Activated T-helper 9 cell treated with anti-CD3 and anti-CD28 coated beads, Interleukin-2, amount 50 U/mL, for 16 hours (primary cell): ENCODE data around the gene ATXN1.
"Not testable (repeated sequence)": the region's sequence is repeated elsewhere in the genome, so short reads cannot be mapped to it uniquely, and the experiment has no call there.

Source experiments
- DNase-seq: peaks from one replicate; pipeline ENCODE4 v3.0.0-alpha.2; 2020; ENCODE audit warnings: low read depth

ATXN1 gene

GRCh38 chr6:16615215-16615614 lies 146.0 kb downstream of the ATXN1 start:
- DNase-seq, result not testable (repeated sequence)

GRCh38 chr6:16614143-16614542 lies 147.1 kb downstream of the ATXN1 start:
- not testable (repeated sequence) for DNase-seq

- not testable (repeated sequence) for DNase-seq
Observed at GRCh38 chr6:16613504-16613903, 147.8 kb downstream of the ATXN1 start.

- no peak for DNase-seq
Observed at GRCh38 chr6:16608444-16608843, 152.8 kb downstream of the ATXN1 start.

- DNase-seq, result peak; percentile 8
Observed at GRCh38 chr6:16602035-16602434, 159.2 kb downstream of the ATXN1 start.

- no peak for DNase-seq
Observed at GRCh38 chr6:16600701-16601100, 160.6 kb downstream of the ATXN1 start.

- no peak for DNase-seq
Observed at GRCh38 chr6:16600026-16600425, 161.2 kb downstream of the ATXN1 start.

- DNase-seq, result no peak
Observed at GRCh38 chr6:16596616-16597331, 164.5 kb downstream of the ATXN1 start.

- DNase-seq, result no peak
Observed at GRCh38 chr6:16595514-16596120, 165.6 kb downstream of the ATXN1 start.

GRCh38 chr6:16594849-16595248 lies 166.4 kb downstream of the ATXN1 start:
- DNase-seq, result no peak

- DNase-seq, result no peak
Observed at GRCh38 chr6:16592223-16592911, 168.9 kb downstream of the ATXN1 start.

GRCh38 chr6:16591396-16592222 lies 169.7 kb downstream of the ATXN1 start:
- DNase-seq, result peak; percentile 9

GRCh38 chr6:16585805-16586204 lies 175.5 kb downstream of the ATXN1 start:
- no peak for DNase-seq

- no peak for DNase-seq
Observed at GRCh38 chr6:16583144-16583762, 178.0 kb downstream of the ATXN1 start.

- DNase-seq, result no peak
Observed at GRCh38 chr6:16582446-16583143, 178.7 kb downstream of the ATXN1 start.

- DNase-seq, result no peak
Observed at GRCh38 chr6:16578695-16579285, 182.5 kb downstream of the ATXN1 start.

GRCh38 chr6:16576451-16577368 lies 184.6 kb downstream of the ATXN1 start:
- no peak for DNase-seq

- no peak for DNase-seq
Observed at GRCh38 chr6:16575655-16576054, 185.6 kb downstream of the ATXN1 start.

GRCh38 chr6:16572943-16573342 lies 188.3 kb downstream of the ATXN1 start:
- DNase-seq, result no peak

GRCh38 chr6:16572317-16572716 lies 188.9 kb downstream of the ATXN1 start:
- no peak for DNase-seq
